ENCODE measurements around the gene UNC5C. TPM values are rescaled to one million over a fixed set of nuclear protein-coding genes. Genes with fewer than 3 reads are reported as not detected.

The UNC5C gene
- total RNA-seq, 2 experiments from 2014 or later, result not detected

- H3K4me3 Mint-ChIP-seq, result no peak overlapping the region
- intact Hi-C loops (cut with micrococcal nuclease), result no loop called here
- H3K9me3 Mint-ChIP-seq, result no peaks in the 10 kb centered on the region
- no peaks in the 10 kb centered on the region for H3K27me3 Mint-ChIP-seq
- H3K4me1 Mint-ChIP-seq (ENCODE audit: low read depth), result peaks cover 23% of the 10 kb centered on the region
- H3K36me3 Mint-ChIP-seq (ENCODE audit: low read depth), result no peaks in the 10 kb centered on the region
- ChIA-PET CTCF (no interaction called here), POLR2A (no interaction called here)
- no peak overlapping the region for H3K27ac Mint-ChIP-seq
- DNase-seq (no peak), ATAC-seq (no peak)
- TF ChIP-seq CTCF (IDR thresholded peaks at IDR 0.05), result no peak
These were observed 260.2 kb downstream of the UNC5C start for GRCh38 chr4:95288552-95288951.

DNA sequence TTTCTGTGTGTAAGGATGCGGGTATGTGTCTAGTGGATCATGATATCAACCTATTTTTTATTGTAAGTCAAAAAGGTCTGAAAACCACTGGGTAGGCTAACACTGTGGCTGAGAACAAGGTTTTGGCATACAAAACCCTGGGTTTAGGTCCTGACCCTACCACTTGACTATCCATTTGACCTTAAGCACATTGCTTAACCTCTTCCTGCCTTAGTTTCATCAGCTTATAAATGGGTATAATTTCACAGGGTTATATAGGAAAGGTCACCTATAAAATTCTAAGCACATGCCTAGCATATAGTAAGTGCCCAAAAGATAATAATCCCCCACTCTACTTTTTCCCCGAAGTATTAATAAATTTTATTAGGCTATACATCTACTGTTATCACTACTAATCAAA lies 263.0 kb downstream of the UNC5C start:
- POLR2A ChIA-PET, result no interaction called here
- peaks cover 10% of the 10 kb centered on the region for H3K4me1 Mint-ChIP-seq (ENCODE audit: low read depth)
- DNase-seq (no peak), ATAC-seq (no peak)
- no peak for TF ChIP-seq CTCF (IDR thresholded peaks at IDR 0.05)
- peaks cover 8% of the 10 kb centered on the region for H3K9me3 Mint-ChIP-seq
- CTCF ChIA-PET, result no interaction called here
- no peaks in the 10 kb centered on the region for H3K27me3 Mint-ChIP-seq
- intact Hi-C loops (cut with micrococcal nuclease), result no loop called here
- H3K4me3 Mint-ChIP-seq, result no peak overlapping the region
- no peak overlapping the region for H3K27ac Mint-ChIP-seq
- H3K36me3 Mint-ChIP-seq (ENCODE audit: low read depth), result no peaks in the 10 kb centered on the region

DNA sequence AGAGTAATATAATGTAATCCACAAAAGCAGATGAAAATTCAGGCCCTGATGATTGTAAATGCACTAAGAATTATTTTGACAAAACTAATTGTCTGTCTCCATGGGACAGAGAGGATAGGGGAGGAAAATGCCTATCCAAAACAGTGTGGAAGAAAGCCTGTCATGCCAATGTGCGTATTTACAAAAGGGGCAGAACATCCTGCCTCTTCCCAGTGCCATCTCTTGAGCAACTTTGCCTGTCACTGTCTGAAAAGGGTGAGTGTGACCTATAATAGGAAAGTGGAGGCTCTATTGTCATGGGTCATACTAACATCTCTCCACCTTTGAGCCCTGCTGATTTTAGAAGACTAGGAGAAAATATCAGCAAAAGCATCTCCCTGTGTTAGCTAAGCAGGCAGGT lies 264.1 kb downstream of the UNC5C start:
- intact Hi-C loops (cut with micrococcal nuclease), result no loop called here
- Mint-ChIP-seq H3K4me1 (ENCODE audit: low read depth) (peaks cover 4% of the 10 kb centered on the region), H3K27ac (no peak overlapping the region), H3K36me3 (ENCODE audit: low read depth) (no peaks in the 10 kb centered on the region), H3K9me3 (peaks cover 10% of the 10 kb centered on the region), H3K27me3 (no peaks in the 10 kb centered on the region), H3K4me3 (no peak overlapping the region)
- DNase-seq (no peak), ATAC-seq (no peak)
- CTCF ChIA-PET, result no interaction called here
- POLR2A ChIA-PET, result interaction anchor here (0.6 kb wide), 1 partner anchor 620 kb away, joined by 3 read pairs; no protein-coding TSS in a partner anchor
- no peak for TF ChIP-seq CTCF (IDR thresholded peaks at IDR 0.05)

- H3K4me3 Mint-ChIP-seq, result no peak overlapping the region
- no peaks in the 10 kb centered on the region for H3K4me1 Mint-ChIP-seq (ENCODE audit: low read depth)
- no peak for DNase-seq
- H3K9me3 Mint-ChIP-seq, result peaks cover 10% of the 10 kb centered on the region
- CTCF ChIA-PET, result no interaction called here
- no peak overlapping the region for H3K27ac Mint-ChIP-seq
- intact Hi-C loops (cut with micrococcal nuclease), result no loop called here
- H3K27me3 Mint-ChIP-seq, result no peaks in the 10 kb centered on the region
- no peak for TF ChIP-seq CTCF (IDR thresholded peaks at IDR 0.05)
- POLR2A ChIA-PET, result no interaction called here
- no peak for ATAC-seq
- H3K36me3 Mint-ChIP-seq (ENCODE audit: low read depth), result no peaks in the 10 kb centered on the region
These were observed 265.5 kb downstream of the UNC5C start for GRCh38 chr4:95283320-95283719.

- DNase-seq (no peak), ATAC-seq (no peak)
- Mint-ChIP-seq H3K4me3 (no peak overlapping the region), H3K9me3 (no peaks in the 10 kb centered on the region), H3K4me1 (ENCODE audit: low read depth) (no peaks in the 10 kb centered on the region), H3K27ac (no peak overlapping the region), H3K27me3 (no peaks in the 10 kb centered on the region), H3K36me3 (ENCODE audit: low read depth) (no peaks in the 10 kb centered on the region)
- intact Hi-C loops (cut with micrococcal nuclease), result no loop called here
- ChIA-PET POLR2A (no interaction called here), CTCF (no interaction called here)
- no peak for TF ChIP-seq CTCF (IDR thresholded peaks at IDR 0.05)
These were observed 276.0 kb downstream of the UNC5C start for GRCh38 chr4:95272797-95273196.

All from activated CD8-positive, alpha-beta T cell treated with anti-CD3 and anti-CD28 coated beads for 36 hours (primary cell).